Measurements from ENCODE around the gene VIT. TPM values are rescaled to one million over a fixed set of nuclear protein-coding genes. Genes with fewer than 3 reads are reported as not detected.

VIT gene
- total RNA-seq, 1 donor from 2014 or later = 0.78 TPM

DNA sequence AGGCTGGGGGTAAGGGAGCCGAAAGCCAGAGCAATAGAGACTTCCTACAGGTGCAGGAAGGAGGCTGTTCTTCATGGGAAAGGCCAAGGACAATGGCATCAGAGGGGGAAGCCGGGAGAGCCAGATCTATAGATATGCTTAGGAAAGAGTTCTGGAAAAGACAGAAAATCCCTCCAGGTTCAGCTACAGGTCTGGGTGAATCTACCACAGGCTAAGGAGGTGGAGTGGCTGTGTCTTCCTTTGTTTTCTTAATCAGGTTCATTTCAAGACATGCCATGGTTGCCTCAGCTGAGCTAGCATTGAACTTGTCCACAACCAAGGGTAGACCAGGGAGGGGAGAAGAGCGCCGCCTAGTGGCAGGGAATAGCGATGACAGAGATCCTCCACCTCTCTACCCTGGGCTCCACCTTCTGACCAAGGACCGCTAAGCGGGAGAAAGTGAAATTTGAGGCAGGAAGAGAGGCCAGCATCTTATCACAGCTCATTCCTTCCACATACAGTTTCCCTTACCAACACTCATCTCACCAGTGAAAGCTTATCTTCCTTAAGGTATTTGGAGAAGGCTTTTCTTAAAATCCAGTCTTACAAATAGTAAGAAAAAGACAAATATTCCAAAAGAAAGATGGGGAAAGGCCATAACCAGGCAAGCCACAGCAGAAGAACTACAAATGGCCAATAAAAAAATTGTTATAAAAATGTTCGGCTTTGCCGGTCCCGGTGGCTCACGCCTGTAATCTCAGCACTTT lies 74.2 kb downstream of the VIT start:
- TF ChIP-seq CTCF (IDR thresholded peaks at IDR 0.05; ENCODE audit: unreplicated experiment) = peak; percentile 58
- Mint-ChIP-seq H3K36me3 (no peaks in the 10 kb centered on the region), H3K27me3 (ENCODE audit: low read depth) (peaks cover 3% of the 10 kb centered on the region), H3K4me1 (peaks cover 14% of the 10 kb centered on the region), H3K9me3 (peaks cover 5% of the 10 kb centered on the region), H3K27ac (no peak overlapping the region), H3K4me3 (no peak overlapping the region)
- DNase-seq (ENCODE audit: low spot score in 2 of 2, unreplicated experiment in 2 of 2) = no peak

DNA sequence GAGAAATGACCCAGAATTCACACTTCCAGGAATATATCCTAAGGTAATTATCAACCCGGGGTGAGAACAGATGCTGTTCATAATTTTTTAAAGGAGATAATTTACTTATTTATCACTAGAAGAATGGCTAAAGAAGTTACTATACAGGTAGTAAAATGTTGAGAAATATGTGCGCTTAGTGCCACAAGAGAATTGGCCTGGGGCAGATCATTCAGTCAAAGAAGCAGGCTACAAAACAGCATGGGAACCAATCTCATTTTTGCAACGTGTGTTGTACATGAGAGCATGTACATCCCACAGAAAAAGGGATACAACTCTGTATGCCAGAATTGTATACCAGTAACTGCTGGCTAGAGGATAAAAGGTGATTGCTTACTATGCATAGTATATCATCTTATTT lies 75.2 kb downstream of the VIT start:
- Mint-ChIP-seq H3K27ac (no peak overlapping the region), H3K27me3 (ENCODE audit: low read depth) (peaks cover 3% of the 10 kb centered on the region), H3K9me3 (peaks cover 5% of the 10 kb centered on the region), H3K4me1 (peaks cover 14% of the 10 kb centered on the region), H3K36me3 (no peaks in the 10 kb centered on the region), H3K4me3 (no peak overlapping the region)
- DNase-seq (ENCODE audit: low spot score in 2 of 2, unreplicated experiment in 2 of 2) = no peak
- TF ChIP-seq CTCF (IDR thresholded peaks at IDR 0.05; ENCODE audit: unreplicated experiment) = no peak

DNA sequence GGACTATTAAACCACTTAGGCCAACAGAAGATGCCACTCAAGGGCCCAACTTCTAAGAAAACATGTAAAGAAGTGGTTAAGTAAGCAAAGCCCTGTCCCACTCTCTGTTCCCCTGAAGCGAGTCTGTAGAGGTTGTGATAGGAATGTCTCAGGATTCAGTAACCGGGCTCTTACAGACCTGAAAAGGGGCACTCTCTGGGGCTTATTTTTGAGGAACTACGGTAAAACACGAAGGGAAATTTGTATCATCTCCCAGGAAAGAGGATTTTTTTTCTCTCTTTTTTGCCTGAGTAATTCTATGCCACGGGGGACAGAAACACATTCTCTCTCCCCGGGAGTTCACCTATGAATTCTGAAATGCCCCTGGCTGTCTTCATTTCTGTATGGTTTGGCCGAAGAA lies 77.4 kb downstream of the VIT start:
- no peak overlapping the region for H3K4me3 Mint-ChIP-seq
- peaks cover 14% of the 10 kb centered on the region for H3K4me1 Mint-ChIP-seq
- no peaks in the 10 kb centered on the region for H3K36me3 Mint-ChIP-seq
- peaks cover 5% of the 10 kb centered on the region for H3K9me3 Mint-ChIP-seq
- H3K27ac Mint-ChIP-seq = no peak overlapping the region
- no peak for DNase-seq (ENCODE audit: low spot score in 2 of 2, unreplicated experiment in 2 of 2)
- no peak for TF ChIP-seq CTCF (IDR thresholded peaks at IDR 0.05; ENCODE audit: unreplicated experiment)
- H3K27me3 Mint-ChIP-seq (ENCODE audit: low read depth) = peaks cover 3% of the 10 kb centered on the region

DNA sequence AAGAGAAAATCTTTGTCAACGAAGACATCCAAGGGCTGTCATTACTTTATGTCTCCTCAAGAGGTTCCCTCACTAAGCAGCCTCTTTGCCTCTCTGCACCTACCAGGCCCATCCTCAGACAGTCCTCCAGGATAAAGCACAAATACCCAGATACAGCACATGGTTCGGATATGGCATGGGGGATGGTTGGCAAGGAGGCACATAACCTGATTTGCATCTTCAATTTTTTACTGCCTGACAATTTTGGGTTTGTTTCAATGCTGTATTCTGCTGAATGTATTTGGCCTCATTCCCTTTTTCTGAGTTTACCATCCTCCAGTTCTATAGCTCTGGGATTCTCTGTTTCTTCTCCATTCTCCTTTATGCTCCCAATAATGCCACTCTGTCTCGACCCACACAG lies 78.8 kb downstream of the VIT start:
- no peak for DNase-seq (ENCODE audit: low spot score in 2 of 2, unreplicated experiment in 2 of 2)
- Mint-ChIP-seq H3K27me3 (ENCODE audit: low read depth) (peaks cover 3% of the 10 kb centered on the region), H3K4me3 (no peak overlapping the region), H3K4me1 (peaks cover 14% of the 10 kb centered on the region), H3K36me3 (no peaks in the 10 kb centered on the region), H3K27ac (no peak overlapping the region), H3K9me3 (peaks cover 5% of the 10 kb centered on the region)
- TF ChIP-seq CTCF (IDR thresholded peaks at IDR 0.05; ENCODE audit: unreplicated experiment) = no peak

DNA sequence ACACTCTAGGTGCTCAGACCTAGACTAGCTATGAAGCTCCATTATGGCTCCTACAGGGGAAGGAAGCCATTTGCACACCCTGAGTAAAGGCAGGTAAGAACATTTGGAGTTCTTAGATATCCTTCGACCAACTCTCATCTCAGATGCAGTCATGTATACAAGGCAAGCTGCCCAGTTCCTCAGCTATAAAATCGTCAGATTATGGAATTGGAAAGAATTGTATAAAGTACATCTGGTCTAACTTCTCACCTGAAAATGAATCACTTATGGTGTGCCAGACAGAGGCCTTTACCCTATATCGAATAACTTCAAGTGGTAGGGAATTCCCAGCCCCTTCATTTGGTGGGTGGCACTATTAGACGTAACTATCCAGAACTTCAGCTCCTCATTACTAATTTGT lies 79.3 kb downstream of the VIT start:
- no peaks in the 10 kb centered on the region for H3K36me3 Mint-ChIP-seq
- H3K27ac Mint-ChIP-seq = no peak overlapping the region
- TF ChIP-seq CTCF (IDR thresholded peaks at IDR 0.05; ENCODE audit: unreplicated experiment) = no peak
- peaks cover 13% of the 10 kb centered on the region for H3K4me1 Mint-ChIP-seq
- DNase-seq (ENCODE audit: low spot score in 2 of 2, unreplicated experiment in 2 of 2) = no peak
- peaks cover 2% of the 10 kb centered on the region for H3K9me3 Mint-ChIP-seq
- H3K4me3 Mint-ChIP-seq = no peak overlapping the region
- H3K27me3 Mint-ChIP-seq (ENCODE audit: low read depth) = peaks cover 3% of the 10 kb centered on the region
